Measurements from ENCODE around the gene EMC7. TPM values are rescaled to one million over a fixed set of nuclear protein-coding genes. Genes with fewer than 3 reads are reported as not detected.

Gene EMC7
- total and polyA plus RNA-seq, 9 of the 15 experiments (the other 6 are each of a cell fraction or from before 2014, with no cell fraction given) = 25.8 to 92.8 (median 49.7) TPM

GRCh38 chr15:34107315-34107714 lies 5.7 kb upstream of the EMC7 start:
- Histone ChIP-seq H3K36me3 (ENCODE audit: control insufficient read depth, insufficient read depth, low read length) (peaks cover 8% of the 10 kb centered on the region; the same call in 2 of the 3 replicates), H3K9me3 (replicated peaks; ENCODE audit: control insufficient read depth, insufficient read depth, low read depth, low read length) (no peaks in the 10 kb centered on the region; the same call in 1 of the 2 replicates), H3K4me3 (no peak overlapping the region), H2AFZ (ENCODE audit: low read depth, low read length) (no peak overlapping the region), H3K4me2 (ENCODE audit: insufficient read depth, low read length) (no peak overlapping the region), H3K27ac (ENCODE audit: extremely low read depth, low read depth, low read length) (no peak overlapping the region), H3K9me1 (ENCODE audit: control insufficient read depth, insufficient read depth, low read length) (no peaks in the 10 kb centered on the region), H3K79me2 (ENCODE audit: control insufficient read depth, insufficient read depth, low read length) (peaks cover 8% of the 10 kb centered on the region; the same call in 2 of the 3 replicates), H3K9ac (ENCODE audit: insufficient read depth in 1 of 2, low read depth in 2 of 2, low read length in 2 of 2) (no peak overlapping the region), H3K4me1 (replicated peaks in 1 of 2; ENCODE audit: control insufficient read depth in 2 of 2, insufficient read depth in 2 of 2, low read length in 2 of 2) (peaks cover 0 to 3% of the 10 kb centered on the region in 2 experiments; a peak in 1 of 5 replicates), H3K27me3 (ENCODE audit: control insufficient read depth in 2 of 2, insufficient read depth in 2 of 2, low read length in 2 of 2) (no peaks in the 10 kb centered on the region), H4K20me1 (replicated peaks; ENCODE audit: control insufficient read depth, insufficient read depth, low read length) (no peaks in the 10 kb centered on the region)
- POLR2A ChIA-PET = interaction anchor here (0.9 to 1.0 kb wide), 2 partner anchors 12 to 33 kb away, joined by 3 read pairs; no protein-coding TSS in a partner anchor
- no TSS peak for BruUV-seq (replicated peaks)
- FAIRE-seq (no peak), ATAC-seq (no peak), DNase-seq (ENCODE audit: extremely low read depth in 1 of 4, low spot score in 3 of 4) (no peak)
- TF ChIP-seq C11orf30 (IDR thresholded peaks at IDR 0.05; ENCODE audit: low read depth) (peak; percentile 16; the same call in 1 of the 2 replicates), CEBPB (tag; IDR thresholded peaks at IDR 0.05) (peak; percentile 84), CEBPG (CRISPR knock-in tag; IDR thresholded peaks at IDR 0.05) (no peak), CEBPG (tag; conservative IDR thresholded peaks at IDR 0.05 in 1 of 2, IDR thresholded peaks at IDR 0.05 in 1 of 2) (peak in 1 of 2 experiments; percentile 37; a peak in 1 of 4 replicates), CCNT2 (IDR thresholded peaks at IDR 0.05; ENCODE audit: borderline replicate concordance, extremely low read depth, insufficient read length, low read depth, low read length) (no peak)
- intact Hi-C loops (cut with micrococcal nuclease) = no loop called here
- WGBS (ENCODE audit: insufficient coverage, low coverage, missing lambda C conversion rate) = 69% methylated on average over 2 of the region's 2 CpGs
- CTCF ChIA-PET (ENCODE audit: low intra/inter-chr PET ratio) = no interaction called here
- in situ Hi-C loops (cut with MboI) = no loop called here

- WGBS (ENCODE audit: insufficient coverage, low coverage, missing lambda C conversion rate) = 73% methylated on average over 1 of the region's 1 CpG
- Histone ChIP-seq H3K9me1 (ENCODE audit: control insufficient read depth, insufficient read depth, low read length) (no peaks in the 10 kb centered on the region), H3K27me3 (ENCODE audit: control insufficient read depth in 2 of 2, insufficient read depth in 2 of 2, low read length in 2 of 2) (no peaks in the 10 kb centered on the region), H3K36me3 (ENCODE audit: control insufficient read depth, insufficient read depth, low read length) (peaks cover 10% of the 10 kb centered on the region; the same call in 2 of the 3 replicates), H2AFZ (ENCODE audit: low read depth, low read length) (no peak overlapping the region), H3K27ac (ENCODE audit: extremely low read depth, low read depth, low read length) (no peak overlapping the region), H3K4me2 (ENCODE audit: insufficient read depth, low read length) (no peak overlapping the region), H4K20me1 (replicated peaks; ENCODE audit: control insufficient read depth, insufficient read depth, low read length) (no peaks in the 10 kb centered on the region), H3K9me3 (replicated peaks; ENCODE audit: control insufficient read depth, insufficient read depth, low read depth, low read length) (no peaks in the 10 kb centered on the region; the same call in 1 of the 2 replicates), H3K9ac (ENCODE audit: insufficient read depth in 1 of 2, low read depth in 2 of 2, low read length in 2 of 2) (no peak overlapping the region), H3K79me2 (ENCODE audit: control insufficient read depth, insufficient read depth, low read length) (peaks cover 14% of the 10 kb centered on the region), H3K4me1 (replicated peaks in 1 of 2; ENCODE audit: control insufficient read depth in 2 of 2, insufficient read depth in 2 of 2, low read length in 2 of 2) (peaks cover 0 to 3% of the 10 kb centered on the region in 2 experiments; a peak in 1 of 5 replicates), H3K4me3 (no peak overlapping the region)
- BruUV-seq (replicated peaks) = no TSS peak
- ATAC-seq (no peak), DNase-seq (ENCODE audit: extremely low read depth in 1 of 4, low spot score in 3 of 4) (no peak), FAIRE-seq (no peak)
- intact Hi-C loops (cut with micrococcal nuclease) (no loop called here), in situ Hi-C loops (cut with MboI) (no loop called here)
- ChIA-PET CTCF (ENCODE audit: low intra/inter-chr PET ratio) (no interaction called here), POLR2A (no interaction called here)
- TF ChIP-seq BMI1 (IDR thresholded peaks at IDR 0.05; ENCODE audit: low read length) (no peak), PCBP2 (IDR thresholded peaks at IDR 0.05; ENCODE audit: low read depth, low read length, poor library complexity, severe bottlenecking) (no peak), NFRKB (IDR thresholded peaks at IDR 0.05; ENCODE audit: low read depth) (no peak), CREB1 (IDR thresholded peaks at IDR 0.05) (no peak), CREB1 (CRISPR knock-in tag; IDR thresholded peaks at IDR 0.05) (no peak), EP300 (IDR thresholded peaks at IDR 0.05; ENCODE audit: low read length) (no peak), UBTF (IDR thresholded peaks at IDR 0.05; ENCODE audit: borderline replicate concordance in 1 of 2, low read depth in 2 of 2, low read length in 2 of 2) (no peak), KAT8 (IDR thresholded peaks at IDR 0.05; ENCODE audit: low read depth) (no peak), PML (IDR thresholded peaks at IDR 0.05; ENCODE audit: low read length) (no peak), PTBP1 (IDR thresholded peaks at IDR 0.05; ENCODE audit: low read depth, low read length) (no peak), NR2F6 (CRISPR knock-in tag; IDR thresholded peaks at IDR 0.05) (no peak)
These were observed 4.8 kb upstream of the EMC7 start for GRCh38 chr15:34106423-34106822.

Measured in K562 (cell line).